GM18505 (cell line): Measurements from ENCODE around the gene ORC2.

ENCODE experiments used
- ATAC-seq: cut with Tn5 transposase; IDR thresholded peaks from one replicate; pipeline ENCODE4 v1.9.1; 2021; ENCODE audit not compliant: unreplicated experiment
- POLR2A ChIP-seq: IDR thresholded peaks from 4 replicates; pipeline ENCODE4 v1.6.1; 2011; ENCODE audit warnings: borderline replicate concordance; ENCODE audit not compliant: insufficient read depth, insufficient read length; ENCODE audit errors: extremely low read depth

ORC2 gene

GRCh38 chr2:200964498-200964897 lies 1.0 kb upstream of the ORC2 start:
- ATAC-seq, result no peak
- no peak for TF ChIP-seq POLR2A

DNA sequence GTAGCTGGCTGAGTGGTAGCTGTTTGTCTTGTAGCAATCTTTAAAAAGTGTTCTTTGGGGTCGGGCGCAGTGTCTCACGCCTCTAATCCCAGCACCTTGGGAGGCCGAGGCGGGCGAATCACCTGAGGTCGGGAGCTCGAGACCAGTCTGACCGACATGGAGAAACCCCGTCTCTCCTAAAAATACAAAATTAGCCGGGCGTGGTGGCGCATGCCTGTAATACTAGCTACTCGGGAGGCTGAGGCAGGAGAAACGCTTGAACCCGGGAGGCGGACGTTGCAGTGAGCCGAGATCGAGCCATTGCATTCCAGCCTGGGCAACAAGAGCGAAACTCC lies 425 bp upstream of the ORC2 start:
- ATAC-seq, result peak; percentile 6

DNA sequence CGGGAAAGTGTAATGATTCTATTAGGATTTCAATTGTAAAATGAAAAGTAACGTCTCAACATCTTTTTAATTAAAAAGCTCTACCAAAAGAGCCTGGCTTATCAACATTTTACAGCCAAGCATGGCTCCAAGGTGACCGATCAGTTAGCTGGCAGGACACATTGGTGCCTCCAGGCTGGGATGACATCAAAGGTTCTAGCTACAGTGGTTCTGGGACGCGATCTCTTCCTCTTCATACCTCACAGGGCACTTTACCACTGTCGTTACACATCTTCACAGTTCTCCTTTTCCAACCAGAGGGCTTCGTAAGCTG lies 693 bp downstream of the ORC2 start:
- ATAC-seq, result peak; percentile 20
- TF ChIP-seq POLR2A, result no peak

- no peak for ATAC-seq
- TF ChIP-seq POLR2A, result no peak
Observed at GRCh38 chr2:200961674-200962073, 1.8 kb downstream of the ORC2 start.

- no peak for TF ChIP-seq POLR2A
- ATAC-seq, result no peak
Observed at GRCh38 chr2:200950378-200950777, 13.1 kb downstream of the ORC2 start.

DNA sequence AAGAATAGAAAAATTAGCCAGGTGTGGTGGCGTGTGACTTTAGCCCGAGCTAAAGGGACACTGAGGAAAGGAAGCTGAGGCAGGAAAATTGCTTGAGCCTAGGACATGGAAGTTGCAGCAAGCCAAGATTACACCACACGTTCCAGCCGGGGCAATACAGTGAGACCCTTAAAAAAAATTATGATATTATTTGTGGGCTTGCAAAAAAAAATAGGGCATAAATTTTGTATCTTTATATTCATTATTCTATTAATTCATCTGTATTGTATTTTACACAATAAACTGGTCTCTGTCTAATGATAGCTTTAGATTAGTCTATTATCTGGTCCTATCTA lies 18.1 kb downstream of the ORC2 start:
- ATAC-seq, result no peak
- TF ChIP-seq POLR2A, result no peak

- no peak for ATAC-seq
- no peak for TF ChIP-seq POLR2A
Observed at GRCh38 chr2:200944467-200945394, 18.7 kb downstream of the ORC2 start.

DNA sequence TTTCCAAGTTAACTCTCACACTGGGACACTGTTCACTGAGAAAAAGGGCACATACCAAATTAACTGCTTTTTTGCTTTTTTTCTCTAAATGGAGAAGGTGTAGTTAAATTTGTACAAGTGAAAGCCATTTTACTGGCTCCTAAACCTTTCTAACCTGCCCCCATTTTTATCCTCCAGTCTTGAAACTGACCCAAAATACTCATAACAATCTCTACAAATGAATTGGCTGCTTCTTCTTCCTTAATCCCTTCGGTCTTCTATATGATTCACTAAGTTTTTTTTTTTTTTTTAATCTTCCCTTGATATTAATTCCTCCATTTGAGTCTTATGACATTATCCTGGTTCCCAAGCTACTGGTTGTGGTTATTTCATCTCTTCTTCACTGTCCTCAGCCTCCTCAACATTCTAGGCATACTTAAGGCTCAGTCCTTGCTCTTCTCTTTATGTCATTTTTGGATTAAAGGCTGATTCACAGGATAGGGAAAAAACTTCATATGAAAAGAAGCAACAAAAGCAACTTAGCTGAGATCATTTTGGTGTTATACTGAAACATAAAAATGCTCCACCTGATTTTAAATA lies 19.8 kb downstream of the ORC2 start:
- ATAC-seq, result no peak
- TF ChIP-seq POLR2A, result no peak

- no peak for TF ChIP-seq POLR2A
- ATAC-seq, result no peak
Observed at GRCh38 chr2:200939832-200940231, 23.6 kb downstream of the ORC2 start.

GRCh38 chr2:200930947-200931626 lies 32.4 kb downstream of the ORC2 start:
- ATAC-seq, result no peak
- no peak for TF ChIP-seq POLR2A

DNA sequence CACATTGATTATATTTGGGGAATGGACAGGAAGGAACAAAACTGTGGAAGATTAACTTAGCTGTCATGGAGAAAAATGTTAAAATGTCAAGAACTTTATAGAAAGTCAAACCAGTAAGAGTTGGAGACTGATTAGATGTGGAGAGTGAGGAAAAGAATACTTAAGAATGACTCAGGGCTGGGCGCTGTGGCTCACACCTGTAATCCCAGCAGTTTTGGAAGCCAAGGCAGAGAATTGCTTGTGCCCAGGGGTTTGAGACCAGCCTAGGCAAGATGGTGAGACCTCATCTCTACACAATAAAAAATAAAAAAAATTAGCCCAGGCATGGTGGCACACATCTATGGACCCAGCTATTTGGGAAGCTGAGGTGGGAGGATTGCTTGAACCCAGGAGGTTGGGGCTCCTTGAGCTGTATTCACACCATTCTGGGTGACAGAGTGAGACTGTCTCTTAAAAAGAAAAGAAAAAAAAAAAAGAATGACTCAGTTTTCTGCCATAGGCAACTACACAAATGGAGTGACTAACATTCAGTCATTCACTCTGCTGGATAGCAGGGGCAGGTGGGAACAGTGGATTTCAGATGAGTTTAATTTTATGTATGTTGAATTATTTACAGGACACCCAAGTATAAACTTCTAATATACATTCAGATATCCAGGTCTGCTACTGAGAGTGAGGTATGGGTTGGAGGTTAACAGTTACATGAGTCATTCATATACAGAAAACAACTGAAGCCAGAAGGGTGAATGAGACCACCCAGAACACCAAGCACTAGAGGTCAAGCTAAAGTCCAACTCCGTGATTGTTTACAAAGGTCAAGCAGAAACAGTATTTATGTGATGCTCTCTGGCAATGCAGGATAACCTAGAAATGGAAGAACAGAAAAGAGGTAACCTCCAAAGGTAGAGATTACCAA lies 33.9 kb downstream of the ORC2 start:
- no peak for ATAC-seq
- no peak for TF ChIP-seq POLR2A

DNA sequence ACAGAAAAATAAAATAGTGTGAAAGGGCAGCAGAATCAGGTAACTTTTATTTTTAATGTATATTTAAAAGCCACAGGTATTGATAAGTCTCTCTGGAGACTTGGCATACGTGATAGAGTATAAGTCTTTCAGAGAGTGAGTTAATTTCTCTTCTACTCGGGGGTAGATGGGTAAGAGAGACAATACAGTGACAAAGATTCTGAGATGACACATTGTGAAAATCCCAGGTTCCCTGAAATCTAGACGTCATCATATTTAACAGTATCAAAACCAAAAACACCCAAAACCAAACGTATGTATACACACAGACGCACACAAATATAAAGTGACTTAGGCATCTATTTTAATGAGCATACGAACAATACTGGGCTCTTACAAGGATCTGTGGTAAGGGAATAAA lies 41.0 kb downstream of the ORC2 start:
- ATAC-seq, result no peak
- no peak for TF ChIP-seq POLR2A

DNA sequence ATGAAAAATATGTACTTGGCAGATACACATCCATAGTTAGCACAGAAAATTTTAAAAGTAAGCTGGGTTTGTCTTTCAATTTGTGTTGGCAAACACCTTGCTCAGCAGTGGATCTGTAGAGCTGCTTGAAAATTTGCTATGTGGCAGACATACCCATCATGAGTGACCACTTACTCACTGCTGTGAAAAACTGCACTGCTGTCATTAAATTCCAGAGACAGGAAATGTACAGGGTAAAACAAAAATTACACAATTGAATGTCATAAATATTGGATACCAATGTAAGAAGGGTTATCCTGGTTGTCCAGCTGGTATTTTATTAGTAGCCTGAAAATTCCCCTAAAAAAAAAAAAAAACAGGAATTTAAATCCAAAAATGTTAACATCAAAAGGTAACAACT lies 49.8 kb downstream of the ORC2 start:
- no peak for ATAC-seq

DNA sequence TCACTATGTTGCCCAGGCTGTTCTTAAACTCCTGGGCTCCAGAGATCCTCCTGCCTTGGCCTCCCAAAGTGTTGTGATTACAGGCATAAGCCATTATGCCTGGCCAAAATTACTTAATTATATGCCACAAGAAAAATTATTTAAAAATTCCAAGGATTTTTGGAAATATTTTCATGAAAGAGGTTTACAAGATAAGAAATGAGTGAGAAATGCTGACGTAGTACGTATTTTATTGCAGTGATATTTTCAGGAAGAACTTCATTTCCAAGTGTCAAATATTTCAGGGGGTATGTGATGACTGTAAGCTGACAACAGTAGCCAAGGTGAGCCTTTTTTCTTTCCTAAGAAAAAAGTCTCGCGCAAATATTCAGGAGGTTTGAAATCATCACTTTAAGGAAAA lies 53.5 kb downstream of the ORC2 start:
- ATAC-seq, result no peak
- TF ChIP-seq POLR2A, result no peak

More for the DNA sequence above, 49.8 kb downstream of the ORC2 start:
- no peak for TF ChIP-seq POLR2A

- no peak for TF ChIP-seq POLR2A
- no peak for ATAC-seq
Observed at GRCh38 chr2:200905618-200906296, 57.7 kb downstream of the ORC2 start.
